CD4-positive, alpha-beta memory T cell (primary cell): Measurements from ENCODE around the gene CD48. TPM values are rescaled to one million over a fixed set of nuclear protein-coding genes. Genes with fewer than 3 reads are reported as not detected.

Source experiments
- CTCF ChIA-PET: fragments of 350-600 bp; sonication (Branson Sonifier 250); formaldehyde crosslinking; loops from one replicate; lab custom pipeline; 2021; ENCODE audit warnings: inconsistent platforms; ENCODE audit not compliant: partially characterized antibody; lab: Charles Lee
- POLR2A ChIA-PET: fragments of 350-600 bp; sonication (Branson Sonifier 250); formaldehyde crosslinking; loops from one replicate; lab custom pipeline; 2021; ENCODE audit not compliant: partially characterized antibody; lab: Charles Lee
- DNase-seq, 5 donors: peaks; one replicate each; pipeline versions ENCODE4 v3.0.0 to v3.0.0-alpha.2; 2020 to 2022; ENCODE audit warnings: mixed read lengths in 1 of 5
- H3K27ac ChIP-seq: one replicate; pipeline ENCODE4 v1.7.0; 2013; ENCODE audit warnings: low read depth, low read length
- H3K27me3 ChIP-seq: 2 replicates; pipeline ENCODE4 v1.7.0; 2013; ENCODE audit warnings: mild to moderate bottlenecking, low read length, moderate library complexity; ENCODE audit not compliant: insufficient read depth
- H3K36me3 ChIP-seq: 2 replicates; pipeline ENCODE4 v1.7.0; 2013; ENCODE audit warnings: mild to moderate bottlenecking, low read length, moderate library complexity; ENCODE audit not compliant: insufficient read depth
- H3K4me1 ChIP-seq: 2 replicates; pipeline ENCODE4 v1.7.0; 2013; ENCODE audit warnings: mild to moderate bottlenecking, low read length, moderate library complexity; ENCODE audit not compliant: insufficient read depth
- H3K4me3 ChIP-seq, 2 donors: one replicate each; pipeline ENCODE4 v1.7.0; 2013; ENCODE audit warnings: low read length in 2 of 2, mild to moderate bottlenecking in 1 of 2
- H3K9me3 ChIP-seq, 2 donors: one replicate each; pipeline ENCODE4 v1.7.0; 2013; ENCODE audit warnings: low read length in 2 of 2, control low read depth in 1 of 2; ENCODE audit not compliant: control insufficient read depth in 1 of 2
- H3K27ac Mint-ChIP-seq, 7 donors: one replicate each; pipeline ENCODE4 v1.8.0; 2020 to 2021; ENCODE audit warnings: mixed read lengths in 7 of 7, mild to moderate bottlenecking in 6 of 7, inconsistent platforms in 3 of 7, moderate library complexity in 3 of 7
- H3K27me3 Mint-ChIP-seq, 2 donors: one replicate each; pipeline ENCODE4 v1.8.0; 2020 to 2021; ENCODE audit warnings: mixed read lengths in 2 of 2
- H3K36me3 Mint-ChIP-seq, 2 donors: one replicate each; pipeline ENCODE4 v1.8.0; 2020 to 2021; ENCODE audit warnings: mixed read lengths in 2 of 2, inconsistent platforms in 1 of 2, mild to moderate bottlenecking in 1 of 2
- H3K4me1 Mint-ChIP-seq, 4 donors: one replicate each; pipeline ENCODE4 v1.8.0; 2020 to 2021; ENCODE audit warnings: mixed read lengths in 4 of 4, mild to moderate bottlenecking in 1 of 4
- H3K4me3 Mint-ChIP-seq, 8 donors: one replicate each; pipeline ENCODE4 v1.8.0; 2020 to 2021; ENCODE audit warnings: mixed read lengths in 8 of 8, mild to moderate bottlenecking in 7 of 8, moderate library complexity in 6 of 8, inconsistent platforms in 3 of 8
- H3K9me3 Mint-ChIP-seq, 8 donors: one replicate each; pipeline ENCODE4 v1.8.0; 2020 to 2021; ENCODE audit warnings: mixed read lengths in 8 of 8, mild to moderate bottlenecking in 5 of 8, inconsistent platforms in 3 of 8, moderate library complexity in 1 of 8
- intact Hi-C: fragments of 100-400 bp; cut with micrococcal nuclease; formaldehyde crosslinking; loops from one replicate; pipeline ENCODE4 v1.15.1; 2023
- polyA plus RNA-seq, 2 donors: library from polyadenylated mRNA; unstranded; fragments of 300-500 nt; fragmentation: Illumina TruSeq; gene quantifications; one replicate each; pipeline ENCODE4 v1.2.3, GENCODE V29; 2021
- total RNA-seq, 2 experiments: library from RNA; stranded (reverse); gene quantifications; one replicate each; pipeline ENCODE4 v1.2.3, GENCODE V29; 2021

CD48 gene
- total and polyA plus RNA-seq, 4 experiments from 2014 or later = 228 to 329 (median 273) TPM

- DNase-seq = no peak
- Mint-ChIP-seq H3K9me3 (peaks cover 0 to 13% (median 2%) of the 10 kb centered on the region in 8 donors), H3K4me1 (peaks cover 70 to 97% (median 82%) of the 10 kb centered on the region in 4 donors), H3K27ac (peak overlapping the region; percentile 87 to 97 (median 91)), H3K4me3 (peak overlapping the region in 7 of 8 donors; percentile 31 to 62 (median 56)), H3K36me3 (peaks cover 71 to 93% of the 10 kb centered on the region in 2 donors), H3K27me3 (no peaks in the 10 kb centered on the region)
- CTCF ChIA-PET = interaction anchor here (0.8 to 15.8 kb wide), 8 partner anchors 10 to 81 kb away, joined by 3 to 310 read pairs (median 10); no protein-coding TSS in a partner anchor
- H3K27me3 ChIP-seq = no peaks in the 10 kb centered on the region
- no peak overlapping the region for H3K4me3 ChIP-seq
- H3K36me3 ChIP-seq = peaks cover 31% of the 10 kb centered on the region
- POLR2A ChIA-PET = interaction anchor here (1.3 to 7.5 kb wide), 5 partner anchors 12 to 83 kb away, joined by 3 to 85 read pairs (median 6); partner anchors contain the start of gene CD48
- no peaks in the 10 kb centered on the region for H3K9me3 ChIP-seq
- peaks cover 82% of the 10 kb centered on the region for H3K4me1 ChIP-seq
- intact Hi-C loops = no loop called here
- peak overlapping the region; percentile 55 for H3K27ac ChIP-seq
Measured at GRCh38 chr1:160685266-160685665, 26.4 kb downstream of the CD48 start.

- ChIA-PET CTCF (interaction anchor here (0.8 to 15.8 kb wide), 22 partner anchors 8 to 271 kb away, joined by 3 to 310 read pairs (median 8); partner anchors contain the start of genes CD48, ITLN2 and SLAMF1), POLR2A (interaction anchor here (0.9 to 7.5 kb wide), 24 partner anchors 9 to 271 kb away, joined by 3 to 85 read pairs (median 4); partner anchors contain the start of genes CD48, ITLN2, LY9 and SLAMF1)
- Histone ChIP-seq H3K4me1 (peaks cover 64% of the 10 kb centered on the region), H3K27me3 (no peaks in the 10 kb centered on the region), H3K9me3 (no peaks in the 10 kb centered on the region), H3K36me3 (peaks cover 50% of the 10 kb centered on the region), H3K27ac (peak overlapping the region; percentile 55), H3K4me3 (peak overlapping the region in 1 of 2 donors; percentile 30)
- Mint-ChIP-seq H3K27me3 (no peaks in the 10 kb centered on the region), H3K9me3 (peaks cover 0 to 13% (median 2%) of the 10 kb centered on the region in 8 donors), H3K27ac (peak overlapping the region; percentile 87 to 97 (median 91)), H3K4me1 (peaks cover 56 to 88% (median 67%) of the 10 kb centered on the region in 4 donors), H3K4me3 (peak overlapping the region; percentile 20 to 73 (median 57)), H3K36me3 (peaks cover 76 to 91% of the 10 kb centered on the region in 2 donors)
- DNase-seq = peak; percentile 43 to 54 (median 49)
- intact Hi-C loops = loop anchor here (5.0 kb wide), 1 partner anchor 309 kb away; no protein-coding TSS in a partner anchor
Measured at GRCh38 chr1:160682983-160683865, 28.4 kb downstream of the CD48 start.

- Mint-ChIP-seq H3K4me3 (peak overlapping the region in 6 of 8 donors; percentile 15 to 58 (median 34)), H3K36me3 (peaks cover 74 to 91% of the 10 kb centered on the region in 2 donors), H3K9me3 (peaks cover 0 to 5% (median 2%) of the 10 kb centered on the region in 8 donors), H3K27ac (peak overlapping the region; percentile 67 to 97 (median 91)), H3K27me3 (no peaks in the 10 kb centered on the region), H3K4me1 (peaks cover 53 to 74% (median 57%) of the 10 kb centered on the region in 4 donors)
- Histone ChIP-seq H3K36me3 (peaks cover 59% of the 10 kb centered on the region), H3K27ac (peak overlapping the region; percentile 55), H3K4me1 (peaks cover 58% of the 10 kb centered on the region), H3K9me3 (no peaks in the 10 kb centered on the region), H3K4me3 (no peak overlapping the region), H3K27me3 (no peaks in the 10 kb centered on the region)
- CTCF ChIA-PET = interaction anchor here (0.7 to 15.8 kb wide), 27 partner anchors 9 to 271 kb away, joined by 3 to 310 read pairs (median 10); partner anchors contain the start of genes CD48 and ITLN2
- intact Hi-C loops = loop anchor here (1.0 to 5.0 kb wide), 6 partner anchors 30 to 310 kb away; no protein-coding TSS in a partner anchor
- DNase-seq = no peak
- POLR2A ChIA-PET = interaction anchor here (0.7 to 7.5 kb wide), 11 partner anchors 10 to 308 kb away, joined by 3 to 85 read pairs (median 5); partner anchors contain the start of genes CD48 and SLAMF1
Measured at GRCh38 chr1:160681891-160682140, 29.8 kb downstream of the CD48 start.

- ChIA-PET POLR2A (interaction anchor here (0.6 to 7.5 kb wide), 16 partner anchors 9 to 308 kb away, joined by 3 to 85 read pairs (median 4); partner anchors contain the start of genes CD48 and SLAMF1), CTCF (interaction anchor here (0.7 to 15.8 kb wide), 36 partner anchors 8 to 272 kb away, joined by 3 to 310 read pairs (median 6); partner anchors contain the start of genes CD48, ITLN2 and SLAMF1)
- H3K27me3 ChIP-seq = no peaks in the 10 kb centered on the region
- peaks cover 49 to 69% (median 53%) of the 10 kb centered on the region in 4 donors for H3K4me1 Mint-ChIP-seq
- peaks cover 59% of the 10 kb centered on the region for H3K36me3 ChIP-seq
- H3K27ac Mint-ChIP-seq = peak overlapping the region; percentile 67 to 97 (median 91)
- H3K9me3 Mint-ChIP-seq = peaks cover 0 to 2% (median 0%) of the 10 kb centered on the region in 8 donors
- peak; percentile 82 to 88 (median 85) for DNase-seq
- H3K4me3 ChIP-seq = no peak overlapping the region
- peak overlapping the region; percentile 55 for H3K27ac ChIP-seq
- peaks cover 55% of the 10 kb centered on the region for H3K4me1 ChIP-seq
- intact Hi-C loops = loop anchor here (1.0 to 5.0 kb wide), 6 partner anchors 31 to 311 kb away; no protein-coding TSS in a partner anchor
- H3K4me3 Mint-ChIP-seq = peak overlapping the region in 5 of 8 donors; percentile 15 to 58 (median 26)
- no peaks in the 10 kb centered on the region for H3K9me3 ChIP-seq
- no peaks in the 10 kb centered on the region for H3K27me3 Mint-ChIP-seq
- peaks cover 69 to 87% of the 10 kb centered on the region in 2 donors for H3K36me3 Mint-ChIP-seq
Measured at GRCh38 chr1:160681066-160681890, 30.3 kb downstream of the CD48 start.

GRCh38 chr1:160680399-160680798 is 31.2 kb downstream of the CD48 start:
- peaks cover 0 to 2% (median 0%) of the 10 kb centered on the region in 8 donors for H3K9me3 Mint-ChIP-seq
- H3K36me3 Mint-ChIP-seq = peaks cover 60 to 80% of the 10 kb centered on the region in 2 donors
- H3K4me1 Mint-ChIP-seq = peaks cover 43 to 60% (median 49%) of the 10 kb centered on the region in 4 donors
- ChIA-PET POLR2A (interaction anchor here (0.9 to 7.5 kb wide), 9 partner anchors 15 to 88 kb away, joined by 3 to 85 read pairs (median 5); partner anchors contain the start of gene CD48), CTCF (interaction anchor here (0.9 to 15.8 kb wide), 29 partner anchors 8 to 273 kb away, joined by 3 to 310 read pairs (median 8); partner anchors contain the start of genes CD48, ITLN2 and SLAMF1)
- intact Hi-C loops = loop anchor here (5.0 kb wide), 1 partner anchor 312 kb away; no protein-coding TSS in a partner anchor
- Histone ChIP-seq H3K27ac (peak overlapping the region; percentile 55), H3K4me3 (no peak overlapping the region), H3K4me1 (peaks cover 55% of the 10 kb centered on the region), H3K27me3 (no peaks in the 10 kb centered on the region), H3K36me3 (peaks cover 59% of the 10 kb centered on the region), H3K9me3 (no peaks in the 10 kb centered on the region)
- H3K27ac Mint-ChIP-seq = peak overlapping the region in 6 of 7 donors; percentile 32 to 97 (median 88)
- no peak overlapping the region for H3K4me3 Mint-ChIP-seq
- DNase-seq = no peak
- H3K27me3 Mint-ChIP-seq = no peaks in the 10 kb centered on the region

- peak overlapping the region; percentile 3 to 90 (median 63) for H3K27ac Mint-ChIP-seq
- H3K4me1 Mint-ChIP-seq = peaks cover 38 to 55% (median 48%) of the 10 kb centered on the region in 4 donors
- Histone ChIP-seq H3K4me3 (no peak overlapping the region), H3K36me3 (peaks cover 55% of the 10 kb centered on the region), H3K9me3 (no peaks in the 10 kb centered on the region), H3K27me3 (no peaks in the 10 kb centered on the region), H3K27ac (no peak overlapping the region), H3K4me1 (peaks cover 55% of the 10 kb centered on the region)
- ChIA-PET CTCF (interaction anchor here (0.9 to 15.8 kb wide), 20 partner anchors 15 to 273 kb away, joined by 3 to 310 read pairs (median 18); partner anchors contain the start of genes CD48, ITLN2 and SLAMF1), POLR2A (interaction anchor here (1.2 to 7.5 kb wide), 7 partner anchors 27 to 88 kb away, joined by 3 to 85 read pairs (median 18); partner anchors contain the start of gene CD48)
- H3K4me3 Mint-ChIP-seq = peak overlapping the region in 1 of 8 donors; percentile 2
- H3K9me3 Mint-ChIP-seq = peaks cover 0 to 1% (median 0%) of the 10 kb centered on the region in 8 donors
- no peak for DNase-seq
- peaks cover 55 to 75% of the 10 kb centered on the region in 2 donors for H3K36me3 Mint-ChIP-seq
- H3K27me3 Mint-ChIP-seq = no peaks in the 10 kb centered on the region
- intact Hi-C loops = loop anchor here (5.0 kb wide), 2 partner anchors 138 to 312 kb away; no protein-coding TSS in a partner anchor
Measured at GRCh38 chr1:160679893-160680292, 31.7 kb downstream of the CD48 start.
